NK-92 treated with Interleukin-12 subunit alpha and Interleukin-12 subunit beta, amount 100 ng/mL, for 24 hours (cell line): Measurements from ENCODE around the gene AFDN.

Experiments
- DNase-seq: peaks from one replicate; lab custom pipeline; 2025; lab: John Stamatoyannopoulos, UW

Gene AFDN

DNA sequence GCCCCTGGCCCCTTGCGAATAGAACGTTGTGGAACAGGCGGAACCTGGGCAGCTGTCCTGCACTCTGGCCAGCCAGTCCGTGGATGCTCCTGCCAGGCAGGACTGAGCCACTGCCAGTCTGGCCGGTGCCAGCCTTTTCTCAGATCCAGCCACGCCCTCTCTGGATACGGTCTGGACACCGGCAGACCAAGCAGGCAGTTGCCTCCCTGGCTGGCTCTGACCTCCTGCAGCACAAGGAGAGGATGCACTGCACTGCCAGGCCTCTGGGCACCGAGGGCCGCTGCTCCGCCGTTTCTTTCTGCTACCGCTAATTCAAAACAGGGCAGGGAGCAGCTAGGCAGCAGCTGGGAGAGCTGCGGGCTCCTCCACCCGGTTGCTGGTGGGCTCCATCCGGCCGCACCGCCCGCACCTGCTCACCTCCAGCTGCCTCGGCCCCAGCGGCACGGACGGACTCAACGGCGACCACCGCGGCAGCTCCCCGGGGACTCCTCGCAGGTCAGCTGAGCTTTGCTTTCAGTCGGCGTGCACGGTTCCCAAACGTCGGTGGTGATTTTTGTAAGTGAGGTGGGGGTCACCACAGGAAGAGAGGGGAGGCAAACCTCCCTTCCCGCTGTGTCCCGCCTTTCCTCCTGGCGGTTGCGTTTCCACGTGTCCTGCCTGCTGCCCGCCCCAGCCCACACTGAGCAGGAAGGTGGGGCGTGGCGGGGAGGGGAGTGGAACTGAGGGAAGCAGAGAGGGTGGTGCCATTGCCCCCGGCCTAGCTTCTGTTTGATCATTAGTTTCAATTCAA is 30.3 kb upstream of the AFDN start:
- DNase-seq = no peak

DNA sequence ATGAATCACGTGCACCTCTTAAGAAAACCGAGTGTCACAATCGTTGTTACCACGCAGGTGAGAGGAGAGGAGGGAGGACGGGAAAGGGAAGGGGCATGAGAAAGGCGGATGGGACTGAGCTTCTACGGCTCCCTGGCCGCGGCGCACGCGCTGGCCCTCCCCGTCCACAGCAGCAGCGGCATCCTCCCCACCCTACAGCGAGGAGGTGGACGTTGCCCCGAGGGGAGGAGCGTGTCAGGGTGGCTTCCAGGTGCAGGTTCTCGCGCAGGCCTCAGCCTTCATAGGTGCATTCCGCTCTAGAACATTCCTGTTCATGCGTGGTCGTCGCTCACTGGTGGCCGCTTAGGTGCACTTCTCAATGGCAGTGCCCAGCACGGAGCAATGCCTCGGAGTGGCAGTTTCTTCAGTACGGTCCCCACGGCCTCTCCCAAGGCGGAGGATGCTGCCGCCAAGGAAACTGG is 29.7 kb upstream of the AFDN start:
- no peak for DNase-seq

DNA sequence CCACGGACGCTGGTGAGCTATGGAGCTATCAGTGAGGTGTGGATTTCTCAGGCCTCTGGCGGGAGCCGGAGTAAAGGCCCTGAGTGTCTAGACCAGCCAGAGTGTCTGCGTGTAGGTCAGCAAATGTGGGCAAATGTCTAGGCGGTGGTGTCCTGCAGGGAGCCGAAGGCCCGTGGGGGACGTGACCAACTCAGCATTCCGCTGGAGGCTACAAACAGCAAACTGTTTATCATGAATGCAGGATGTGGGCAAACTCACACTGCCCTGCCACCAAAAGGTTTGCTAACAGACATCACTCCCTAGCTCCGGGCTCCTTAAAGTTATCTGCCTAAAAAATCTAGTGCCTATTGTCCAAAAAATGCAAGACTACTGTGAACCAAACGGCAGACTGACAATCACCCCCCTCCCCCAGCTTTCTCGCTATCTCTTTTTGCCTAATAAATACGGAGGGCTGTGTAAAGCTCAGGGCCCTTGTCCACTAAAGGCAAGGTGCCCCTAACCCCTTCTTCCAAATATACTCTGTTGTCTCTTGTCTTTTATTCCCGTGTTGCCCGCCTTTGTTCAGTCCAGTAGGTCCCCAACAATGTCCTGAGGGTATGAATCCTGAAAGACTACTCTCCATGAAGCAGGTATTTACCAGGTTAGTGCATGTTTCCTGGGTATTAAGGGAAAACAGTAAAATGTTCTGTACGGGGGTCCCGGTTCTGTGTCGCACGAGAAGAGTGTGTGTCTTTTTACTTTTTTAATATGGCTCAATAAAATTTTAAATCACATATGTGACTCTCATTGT is 29.0 kb upstream of the AFDN start:
- no peak for DNase-seq

DNA sequence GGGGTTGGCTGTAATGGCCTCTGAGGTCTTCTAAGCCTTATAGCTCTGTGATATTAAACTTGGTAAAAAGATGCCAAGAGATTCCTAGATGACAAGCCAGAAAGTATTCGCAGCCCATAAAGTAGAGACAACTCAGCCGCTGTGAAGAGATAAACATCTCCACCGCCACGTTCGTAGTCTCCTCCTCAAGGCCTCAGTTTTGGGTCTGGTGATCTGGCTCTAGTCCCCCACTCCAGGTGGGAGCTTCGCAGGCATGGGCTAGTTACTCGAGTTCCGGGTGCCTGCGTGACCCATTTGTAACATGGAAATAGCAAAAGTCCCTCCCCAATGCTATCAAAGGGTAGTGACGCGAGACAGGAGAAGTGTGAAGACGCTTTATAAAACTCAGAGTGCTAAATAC is 28.3 kb upstream of the AFDN start:
- DNase-seq = no peak

DNA sequence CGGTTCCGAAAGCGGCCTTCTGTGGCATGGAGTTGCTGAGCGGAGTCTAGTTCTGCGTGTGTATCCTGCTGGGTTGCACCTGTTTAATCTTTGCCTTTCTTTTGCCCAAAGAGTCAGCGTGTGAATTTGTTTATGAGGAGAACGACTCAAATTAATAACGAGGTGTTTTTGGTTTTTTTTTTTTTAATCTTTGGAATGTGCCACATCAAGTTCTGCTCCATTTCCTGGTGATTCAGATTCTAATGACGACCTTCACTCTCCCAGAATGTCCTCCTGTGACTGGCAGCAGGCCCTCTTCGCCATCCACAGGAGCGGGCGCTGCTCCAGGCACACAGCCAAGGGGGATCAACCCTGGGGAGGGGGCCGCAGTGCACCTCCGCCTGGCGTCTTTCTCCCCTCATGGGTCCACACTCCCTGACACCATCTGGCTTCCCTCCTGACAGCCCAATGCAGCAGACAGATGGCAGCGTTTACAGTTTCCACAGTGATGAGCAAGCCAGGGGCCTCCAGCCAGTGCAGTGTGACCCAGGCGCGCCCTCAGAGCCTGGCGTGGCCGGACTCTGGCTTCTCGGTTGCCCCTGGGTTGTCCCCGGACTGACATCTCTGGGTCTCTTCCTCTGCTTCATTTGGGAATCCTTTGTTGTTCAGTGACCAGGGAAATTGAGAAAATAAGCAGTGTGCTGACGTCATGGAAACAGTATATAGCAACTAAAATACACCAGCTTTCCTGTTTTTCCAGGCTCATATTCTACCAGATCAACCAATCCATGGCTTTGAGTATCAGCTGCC is 27.5 kb upstream of the AFDN start:
- DNase-seq = no peak

DNA sequence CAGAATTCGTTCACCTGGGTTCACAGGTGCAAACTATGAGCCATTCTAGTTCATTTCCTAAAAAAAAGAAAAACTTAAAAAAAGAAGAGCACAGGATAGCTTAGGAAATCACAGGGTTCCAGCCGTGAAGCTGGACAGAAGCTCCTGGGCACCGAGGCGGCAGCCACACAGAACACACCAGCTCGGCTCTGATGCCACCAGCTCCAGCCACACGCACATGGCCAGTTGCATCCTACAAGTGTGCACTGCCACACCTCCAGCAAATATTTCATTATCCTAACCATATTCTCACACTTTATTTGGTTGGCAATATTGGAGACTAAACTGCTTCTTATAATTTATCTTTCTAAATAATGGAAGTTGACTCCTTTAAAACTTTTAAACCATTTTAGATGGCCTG is 26.2 kb upstream of the AFDN start:
- no peak for DNase-seq

DNA sequence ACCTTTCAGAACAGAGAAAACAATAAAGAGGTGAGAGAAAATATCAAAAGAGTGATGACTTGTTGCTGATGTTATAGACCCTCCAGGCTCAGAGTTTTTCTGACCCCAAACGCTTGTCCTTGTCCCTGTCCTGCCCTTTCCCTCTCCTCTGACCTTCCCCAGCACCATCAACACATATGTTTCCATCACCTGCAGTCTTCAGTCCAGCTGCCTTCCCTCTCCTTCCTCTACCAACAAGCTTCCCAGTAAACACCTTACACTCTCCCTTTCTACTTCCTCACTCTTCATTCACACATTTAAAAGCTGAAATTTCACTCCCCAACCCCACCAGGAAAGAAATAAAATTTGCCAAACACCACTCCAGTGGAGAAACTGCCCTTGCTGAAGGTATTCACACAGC is 25.4 kb upstream of the AFDN start:
- no peak for DNase-seq

DNA sequence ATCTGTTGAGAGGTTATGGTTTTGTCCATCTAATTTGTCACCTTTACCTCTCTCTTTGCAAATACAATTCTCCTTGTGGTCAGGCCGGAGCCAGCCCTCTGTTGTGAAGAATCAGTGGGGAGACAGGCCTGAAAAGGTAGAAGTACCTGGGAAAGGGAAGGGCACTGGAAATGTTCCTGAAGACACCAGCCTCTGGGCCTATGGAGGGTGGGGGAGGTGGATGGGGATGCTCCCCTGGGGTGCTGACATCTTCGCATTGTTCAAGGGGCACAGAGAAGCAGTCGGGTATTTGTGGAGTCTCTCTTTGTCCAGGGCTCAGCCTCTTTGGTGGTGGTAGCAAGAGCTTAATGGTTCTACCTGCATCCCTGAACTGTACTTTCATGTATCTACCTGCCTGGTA is 24.4 kb upstream of the AFDN start:
- no peak for DNase-seq

DNA sequence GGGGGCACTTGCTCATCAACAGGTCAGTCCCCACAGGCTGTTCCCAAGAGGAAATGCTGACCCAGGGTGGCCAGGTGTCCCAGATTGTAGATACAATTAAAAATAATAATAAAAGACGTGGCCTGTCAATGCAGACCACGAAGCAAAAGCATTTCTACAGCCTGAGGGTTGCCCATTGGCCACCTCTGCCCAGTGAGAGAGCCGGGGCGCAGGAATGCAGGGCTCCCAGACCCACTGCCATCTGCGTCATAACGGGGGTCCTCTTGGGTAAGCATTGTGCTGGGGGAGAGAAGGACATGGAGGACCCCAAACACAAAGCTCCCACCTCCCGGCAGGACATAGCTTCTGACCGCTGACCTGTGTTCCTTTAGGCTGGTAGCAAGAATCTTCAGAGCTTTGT is 22.9 kb upstream of the AFDN start:
- no peak for DNase-seq

DNA sequence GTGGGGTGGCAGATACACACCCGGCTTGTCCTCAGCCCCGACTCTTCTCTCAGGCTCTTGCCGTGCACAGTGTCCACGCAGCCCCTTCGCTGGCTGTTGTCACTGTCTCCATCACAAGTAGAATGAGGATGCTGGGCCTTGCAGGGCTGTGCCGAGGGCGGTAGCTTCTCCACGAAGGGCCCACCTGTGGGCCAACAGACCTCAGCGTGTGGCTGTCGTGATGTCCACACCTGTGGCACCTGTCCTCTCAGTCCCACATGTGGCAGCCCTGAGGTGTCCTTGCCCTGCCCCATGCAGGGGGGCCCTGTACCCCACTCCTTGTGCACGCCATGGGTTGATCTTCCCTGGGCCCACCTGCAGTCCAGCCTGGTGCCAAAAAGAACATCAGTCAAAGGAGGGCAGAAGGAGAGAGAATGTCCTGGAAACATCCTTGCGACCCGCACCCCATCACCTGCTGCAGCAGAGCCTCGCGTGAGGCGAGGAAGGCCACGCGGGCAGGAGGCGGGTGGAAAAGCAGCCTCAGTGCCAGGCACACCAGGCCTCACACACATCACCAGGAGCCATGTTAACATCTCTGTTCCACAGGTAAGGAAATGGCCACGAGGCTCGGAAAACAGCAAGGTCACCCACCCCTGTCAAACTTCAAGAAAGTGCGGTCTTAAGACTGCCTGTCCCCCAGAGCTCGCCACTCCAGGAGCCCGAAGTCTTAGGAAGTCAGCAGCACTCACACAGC is 22.3 kb upstream of the AFDN start:
- DNase-seq = no peak

DNA sequence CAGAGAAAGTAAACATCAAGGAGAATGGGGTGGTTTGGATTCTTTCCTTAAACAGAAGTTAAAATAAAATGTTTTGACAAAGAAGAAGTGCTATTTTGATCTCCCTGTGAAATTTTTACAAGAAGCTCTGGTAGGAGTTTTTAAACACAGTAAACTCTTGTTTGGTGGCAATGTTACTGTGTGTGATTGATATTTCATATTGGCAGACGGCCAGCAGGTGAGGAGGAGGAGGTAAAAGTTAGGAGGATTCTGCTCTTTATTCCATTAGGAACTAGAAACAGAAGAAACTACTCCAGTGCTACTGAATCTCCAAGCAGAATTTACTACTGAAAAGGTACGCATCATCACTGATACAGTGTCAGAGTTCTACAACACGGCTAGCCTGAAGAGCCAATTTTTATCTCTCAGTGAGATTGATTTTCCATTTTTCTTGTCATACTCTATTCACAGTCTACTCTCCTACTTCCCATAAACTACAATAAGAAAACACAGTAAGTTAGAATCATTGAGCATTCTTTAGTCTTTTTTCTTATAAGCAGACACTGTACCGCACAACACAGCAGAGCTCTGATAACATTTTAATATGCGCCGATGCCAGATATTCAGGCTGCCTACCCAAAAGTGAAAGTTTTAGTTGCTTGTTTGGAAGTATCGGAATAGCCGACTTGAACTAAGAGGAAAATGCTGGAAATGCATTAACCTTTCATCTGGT is 21.2 kb upstream of the AFDN start:
- no peak for DNase-seq

DNA sequence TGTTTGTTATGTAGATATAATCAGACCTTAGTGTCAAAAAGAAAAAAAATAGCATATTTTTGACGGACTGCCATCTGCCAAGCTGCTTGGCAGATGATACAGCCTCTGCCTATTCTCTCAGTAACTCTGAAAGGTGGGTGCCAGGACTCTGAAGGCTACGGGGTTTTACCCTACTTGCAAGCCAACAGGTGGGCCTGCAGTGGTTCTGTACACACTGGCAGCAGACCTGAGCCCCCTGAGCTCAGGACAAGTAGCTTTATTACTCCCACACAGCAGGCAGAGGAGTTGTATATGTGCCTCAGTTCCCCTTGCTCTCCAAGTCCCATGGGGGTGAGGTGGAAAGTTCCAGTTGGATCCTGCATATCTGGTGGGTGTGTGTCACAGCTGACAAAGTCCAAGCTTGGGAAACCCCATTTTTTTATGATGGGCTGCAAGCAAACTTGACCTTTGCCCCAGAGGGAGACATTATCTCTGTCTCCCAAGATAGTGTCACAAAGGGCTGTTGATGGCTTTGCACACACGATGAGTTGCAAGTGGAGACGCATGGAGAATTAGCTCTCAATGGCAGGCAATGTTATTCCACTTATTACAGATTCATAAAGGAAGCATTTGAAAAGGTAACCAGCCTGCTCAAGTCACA is 20.5 kb upstream of the AFDN start:
- no peak for DNase-seq

DNA sequence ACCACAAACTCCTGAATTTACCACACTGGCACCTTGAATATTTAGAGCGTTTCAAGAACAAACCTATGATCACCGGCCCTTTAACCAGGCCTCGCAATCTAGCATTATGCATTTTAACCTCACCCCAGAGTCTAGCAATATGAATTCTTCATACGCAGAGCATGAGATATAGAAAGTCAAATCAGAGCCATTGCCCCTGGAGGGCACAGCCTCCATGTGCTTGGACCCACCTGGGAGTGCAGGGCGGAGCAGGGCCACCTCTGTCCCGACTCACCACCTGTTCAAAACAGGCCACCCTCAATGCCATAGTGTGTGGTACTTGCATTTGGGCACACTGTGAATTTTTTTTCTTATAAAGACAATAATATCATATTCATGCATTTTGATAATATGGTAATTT is 19.5 kb upstream of the AFDN start:
- no peak for DNase-seq

DNA sequence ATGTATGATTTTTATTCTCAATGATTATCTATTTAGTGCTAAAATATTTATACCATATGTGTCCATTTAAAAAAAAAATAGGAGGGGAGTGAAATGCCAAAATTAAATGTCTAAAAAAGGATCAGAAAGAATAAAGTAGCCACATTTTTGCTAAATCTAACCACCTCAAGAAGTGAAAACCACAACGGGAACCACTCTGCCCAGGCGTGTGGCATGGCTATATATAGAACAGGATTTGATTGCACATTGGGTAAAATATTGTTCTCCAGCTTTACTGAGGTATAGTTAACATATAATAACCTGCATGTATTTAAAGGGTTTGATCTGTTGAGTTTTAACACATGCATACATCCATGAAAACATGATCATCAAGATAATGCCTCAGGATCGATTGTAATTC is 19.0 kb upstream of the AFDN start:
- no peak for DNase-seq

DNA sequence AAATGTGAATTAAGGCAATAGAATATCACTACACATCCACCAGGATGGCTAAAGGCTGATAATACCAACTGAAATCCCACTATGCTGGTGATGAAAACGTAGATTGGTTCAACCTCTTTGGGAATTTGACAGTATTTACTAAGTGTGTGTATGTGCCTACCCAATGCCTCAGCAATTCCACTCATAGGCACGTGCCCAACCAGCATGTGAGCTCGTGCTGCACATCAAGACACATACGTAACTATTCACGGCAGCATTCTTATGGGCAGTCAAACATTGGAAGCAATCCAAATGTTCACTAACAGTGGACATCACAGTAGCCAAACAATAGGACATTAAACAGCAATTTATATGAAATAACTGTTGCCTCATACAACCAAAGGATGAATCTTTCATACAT is 15.7 kb upstream of the AFDN start:
- DNase-seq = no peak

DNA sequence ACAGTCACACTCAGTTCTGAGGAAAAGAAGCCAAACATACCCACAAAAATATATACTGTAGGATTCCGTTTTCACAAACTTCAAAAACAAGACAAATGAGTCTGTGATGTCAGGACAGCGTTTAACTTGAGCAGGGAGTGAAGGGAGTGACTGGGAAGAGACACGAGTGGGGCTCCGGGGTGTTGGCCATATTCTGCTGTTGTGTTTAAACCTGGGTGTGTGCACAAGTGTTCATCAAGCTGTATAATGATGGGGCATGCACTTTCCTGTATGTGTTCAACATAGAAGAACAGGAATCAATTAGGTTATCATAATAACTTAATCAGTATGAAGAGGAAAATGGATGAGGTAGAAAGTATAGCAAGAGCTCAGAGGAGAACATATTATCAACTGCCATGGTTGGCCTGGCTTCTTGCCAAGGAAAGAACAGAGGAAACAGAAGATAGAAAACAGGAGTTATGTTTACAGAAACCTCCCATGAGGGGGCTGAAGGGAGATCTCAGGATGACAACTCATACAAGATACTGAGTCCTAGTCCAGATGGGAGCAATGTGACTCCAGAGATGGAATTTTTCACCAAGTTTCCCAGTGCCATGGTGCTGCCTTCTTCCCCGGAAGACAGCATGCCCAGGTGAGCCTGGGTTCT is 15.1 kb upstream of the AFDN start:
- DNase-seq = no peak

DNA sequence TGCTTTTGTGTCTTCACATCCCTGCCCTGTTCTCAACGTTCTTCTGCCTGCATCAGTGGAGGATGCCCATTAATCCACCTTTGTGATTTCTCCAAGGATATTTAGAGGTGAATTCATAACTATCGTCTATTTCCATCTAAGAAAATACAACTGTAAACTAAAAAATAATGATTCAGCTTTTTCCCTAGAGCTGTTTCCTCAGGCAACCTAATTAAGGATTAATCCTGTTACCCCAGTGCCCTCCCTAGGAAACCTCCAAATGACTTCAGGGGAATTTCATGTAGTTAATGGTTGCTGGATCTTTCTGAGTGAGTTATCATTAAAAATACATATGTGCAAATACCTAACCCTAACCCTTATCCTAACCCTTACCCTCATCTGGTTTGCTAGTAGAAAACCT is 14.6 kb upstream of the AFDN start:
- DNase-seq = no peak

DNA sequence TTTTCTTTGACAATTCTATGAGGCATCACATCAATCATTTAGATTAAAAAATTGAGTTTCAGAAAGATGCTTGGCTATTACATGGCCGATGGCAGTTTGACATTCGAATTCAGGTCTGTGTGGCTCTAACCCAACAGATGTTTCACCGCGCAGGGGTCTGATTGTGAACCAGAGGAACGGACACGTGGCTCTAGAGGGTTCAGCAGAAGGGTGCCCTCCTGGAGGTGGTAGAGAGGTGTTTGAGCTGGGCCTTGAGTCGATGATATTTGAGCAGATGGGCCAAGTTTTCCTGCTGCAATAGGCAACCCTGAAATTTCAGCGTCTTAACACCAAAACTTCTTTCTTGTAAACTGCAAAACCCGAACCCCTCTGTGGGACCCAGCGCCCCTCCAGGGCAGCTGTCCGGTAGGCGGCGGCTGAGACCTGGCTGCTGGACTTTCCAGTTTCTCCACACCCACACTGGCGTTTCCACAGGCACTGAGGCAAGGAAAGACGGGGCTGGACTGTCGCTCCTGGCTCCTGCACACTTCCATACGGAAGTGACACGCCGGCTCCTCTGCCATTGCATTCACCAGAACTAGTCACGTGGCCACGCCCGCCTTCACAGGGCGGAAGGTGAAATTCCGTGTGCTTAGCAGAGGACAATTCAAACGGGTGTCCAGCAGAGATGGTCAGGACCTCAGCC is 11.3 kb upstream of the AFDN start:
- DNase-seq = no peak

DNA sequence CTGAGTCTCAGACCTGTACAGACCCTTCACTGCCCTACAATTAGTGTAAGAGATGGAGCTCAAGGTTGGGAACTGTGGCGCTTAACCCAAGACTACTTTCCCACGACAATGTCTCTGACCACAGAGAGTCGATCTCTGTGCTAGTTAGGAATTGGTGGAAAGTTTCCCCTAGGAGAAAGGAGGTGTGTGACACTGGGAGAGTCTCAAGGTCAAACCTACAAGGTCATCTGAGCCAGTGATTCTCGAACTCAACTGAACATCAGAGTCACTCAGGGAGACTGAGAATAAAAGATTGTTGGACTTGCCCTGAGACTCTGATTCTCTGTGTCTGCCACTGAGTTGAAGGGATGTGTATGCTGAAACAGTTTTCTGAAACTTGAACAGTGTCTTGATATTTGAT is 9.7 kb upstream of the AFDN start:
- no peak for DNase-seq

DNA sequence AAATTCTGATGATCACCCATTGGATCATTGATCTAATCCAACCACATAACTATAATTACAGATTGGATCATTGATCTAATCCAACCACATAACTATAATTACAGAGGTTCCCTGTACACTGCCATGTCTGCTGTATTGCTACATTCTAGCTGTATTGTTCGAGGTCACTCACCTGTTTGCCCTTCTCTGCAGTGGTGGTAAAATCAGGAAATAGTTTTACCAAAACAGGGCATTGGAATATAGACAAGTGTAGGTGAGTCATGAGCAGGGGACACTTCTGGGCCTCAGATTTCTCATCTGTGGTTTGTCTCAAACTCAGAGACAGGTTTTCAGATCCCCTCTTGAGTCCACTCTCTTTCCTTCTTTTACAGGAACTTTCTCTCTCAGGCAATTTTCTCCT is 9.0 kb upstream of the AFDN start:
- DNase-seq = no peak
